ENCODE data around the gene TEAD3.

TEAD3 gene

GRCh38 chr6:35491558-35492257 lies 5.2 kb downstream of the TEAD3 start:
- no CpG with 5 or more reads among the region's 5 CpGs for WGBS (ENCODE audit: insufficient coverage, insufficient read length)
- H3K4me1 ChIP-seq (ENCODE audit: control insufficient read depth, insufficient read depth, low read length) = peaks cover 42% of the 10 kb centered on the region
- no peaks in the 10 kb centered on the region for H3K36me3 ChIP-seq (ENCODE audit: control insufficient read depth, insufficient read depth, low read length)
- no peak overlapping the region for H3K27ac ChIP-seq (ENCODE audit: low read length)
- DNase-seq (ENCODE audit: low read depth, low spot score) = no peak
- no peak overlapping the region for H3K4me3 ChIP-seq (ENCODE audit: low read length)
- no peaks in the 10 kb centered on the region for H3K9me3 ChIP-seq (ENCODE audit: control insufficient read depth, insufficient read depth, low read length)
- H3K27me3 ChIP-seq (ENCODE audit: control insufficient read depth, insufficient read depth, low read length) = no peaks in the 10 kb centered on the region

GRCh38 chr6:35490821-35491557 lies 5.9 kb downstream of the TEAD3 start:
- Histone ChIP-seq H3K27ac (ENCODE audit: low read length) (no peak overlapping the region), H3K27me3 (ENCODE audit: control insufficient read depth, insufficient read depth, low read length) (no peaks in the 10 kb centered on the region), H3K36me3 (ENCODE audit: control insufficient read depth, insufficient read depth, low read length) (no peaks in the 10 kb centered on the region), H3K4me3 (ENCODE audit: low read length) (no peak overlapping the region), H3K4me1 (ENCODE audit: control insufficient read depth, insufficient read depth, low read length) (peaks cover 42% of the 10 kb centered on the region), H3K9me3 (ENCODE audit: control insufficient read depth, insufficient read depth, low read length) (no peaks in the 10 kb centered on the region)
- WGBS (ENCODE audit: insufficient coverage, insufficient read length) = no CpG with 5 or more reads among the region's 8 CpGs
- no peak for DNase-seq (ENCODE audit: low read depth, low spot score)

DNA sequence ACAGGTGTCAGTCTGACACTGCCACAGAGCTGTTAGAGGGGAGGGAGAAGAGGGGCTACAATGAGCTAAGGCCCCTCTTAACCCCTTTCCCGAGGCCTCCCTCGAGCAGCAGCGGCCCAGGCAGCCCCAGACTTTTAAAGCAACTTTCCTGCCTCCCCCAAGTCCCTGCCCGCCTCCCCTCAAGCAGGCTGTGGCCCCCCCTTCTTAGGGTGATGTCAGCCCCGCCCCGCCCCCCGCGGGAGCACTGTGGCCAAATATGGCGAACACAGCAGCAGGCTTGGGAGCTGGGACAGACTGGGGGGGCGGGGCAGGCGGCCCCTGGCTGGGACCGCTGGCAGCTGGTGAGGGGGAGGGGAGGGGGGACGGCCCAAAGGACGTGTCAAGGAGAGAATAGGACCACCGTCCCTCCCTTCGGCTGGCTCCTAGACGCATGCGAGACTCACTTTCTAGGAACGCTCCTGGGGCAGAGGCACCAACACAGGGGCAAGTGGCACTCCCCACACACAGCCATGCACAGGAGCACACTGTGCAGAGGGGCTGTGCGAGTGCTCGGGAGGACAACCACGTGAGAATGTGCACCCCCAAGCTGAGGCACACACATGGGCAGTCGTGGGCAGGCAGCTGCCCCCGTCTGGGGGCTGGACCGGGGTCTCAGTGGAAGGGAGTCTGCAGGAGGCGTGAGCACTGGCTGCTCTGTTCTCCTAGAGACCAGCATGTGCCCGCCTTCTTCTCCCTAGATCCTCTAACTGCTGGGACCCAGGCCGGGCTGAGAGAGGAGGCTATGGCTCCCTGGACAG lies 6.7 kb downstream of the TEAD3 start:
- no peaks in the 10 kb centered on the region for H3K27me3 ChIP-seq (ENCODE audit: control insufficient read depth, insufficient read depth, low read length)
- H3K4me1 ChIP-seq (ENCODE audit: control insufficient read depth, insufficient read depth, low read length) = peaks cover 37% of the 10 kb centered on the region
- no peak overlapping the region for H3K27ac ChIP-seq (ENCODE audit: low read length)
- no peak for DNase-seq (ENCODE audit: low read depth, low spot score)
- H3K36me3 ChIP-seq (ENCODE audit: control insufficient read depth, insufficient read depth, low read length) = no peaks in the 10 kb centered on the region
- peak overlapping the region; percentile 11; the same call in 1 of the 2 replicates for H3K4me3 ChIP-seq (ENCODE audit: low read length)
- WGBS (ENCODE audit: insufficient coverage, insufficient read length) = no CpG with 5 or more reads among the region's 28 CpGs
- H3K9me3 ChIP-seq (ENCODE audit: control insufficient read depth, insufficient read depth, low read length) = no peaks in the 10 kb centered on the region

DNA sequence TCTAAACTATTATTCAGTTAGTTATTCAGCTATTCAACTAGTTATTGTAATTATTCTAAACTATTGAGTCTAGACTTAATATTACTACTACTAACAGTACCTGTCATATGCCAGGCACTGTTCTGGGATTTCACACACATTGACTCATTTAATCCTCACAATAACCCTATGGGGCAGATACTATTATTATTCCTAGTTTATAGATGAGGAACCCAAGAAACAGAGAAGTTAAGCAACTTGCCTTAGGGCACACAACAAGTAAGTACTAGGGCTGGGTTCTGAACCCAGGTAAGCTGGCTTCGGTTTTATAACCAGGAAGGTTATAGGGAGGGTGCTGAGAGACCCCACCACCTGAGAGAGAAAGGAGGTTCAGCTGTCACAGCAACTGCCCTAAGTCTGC lies 7.8 kb downstream of the TEAD3 start:
- H3K4me3 ChIP-seq (ENCODE audit: low read length) = no peak overlapping the region
- DNase-seq (ENCODE audit: low read depth, low spot score) = no peak
- no peak overlapping the region for H3K27ac ChIP-seq (ENCODE audit: low read length)
- H3K36me3 ChIP-seq (ENCODE audit: control insufficient read depth, insufficient read depth, low read length) = 0 out of 2 replicates have a peak, but pooled peaks cover under 1% of the 10 kb centered on the region
- H3K27me3 ChIP-seq (ENCODE audit: control insufficient read depth, insufficient read depth, low read length) = no peaks in the 10 kb centered on the region
- H3K9me3 ChIP-seq (ENCODE audit: control insufficient read depth, insufficient read depth, low read length) = no peaks in the 10 kb centered on the region
- WGBS (ENCODE audit: insufficient coverage, insufficient read length) = no CpG with 5 or more reads among the region's 1 CpG
- H3K4me1 ChIP-seq (ENCODE audit: control insufficient read depth, insufficient read depth, low read length) = peaks cover 40% of the 10 kb centered on the region

DNA sequence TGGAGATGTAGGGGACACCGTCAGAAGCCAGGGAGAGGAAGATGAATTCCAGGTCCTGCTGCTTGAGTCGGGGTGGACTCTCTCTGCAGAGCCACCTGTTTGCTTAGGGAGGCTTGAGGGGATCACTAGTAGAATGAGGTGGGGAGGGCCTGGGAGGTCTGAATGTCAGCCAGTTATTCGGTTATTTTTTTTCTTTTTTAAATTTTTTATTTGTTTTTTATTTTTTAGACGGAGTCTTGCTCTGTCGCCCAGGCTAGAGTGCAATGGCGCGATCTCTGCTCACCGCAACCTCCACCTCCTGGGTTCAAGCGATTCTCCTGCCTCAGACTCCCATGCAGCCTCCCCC lies 8.4 kb downstream of the TEAD3 start:
- Histone ChIP-seq H3K4me3 (ENCODE audit: low read length) (no peak overlapping the region), H3K36me3 (ENCODE audit: control insufficient read depth, insufficient read depth, low read length) (0 out of 2 replicates have a peak, but pooled peaks cover 2% of the 10 kb centered on the region), H3K27me3 (ENCODE audit: control insufficient read depth, insufficient read depth, low read length) (no peaks in the 10 kb centered on the region), H3K4me1 (ENCODE audit: control insufficient read depth, insufficient read depth, low read length) (peaks cover 35% of the 10 kb centered on the region), H3K9me3 (ENCODE audit: control insufficient read depth, insufficient read depth, low read length) (no peaks in the 10 kb centered on the region), H3K27ac (ENCODE audit: low read length) (no peak overlapping the region)
- no CpG with 5 or more reads among the region's 9 CpGs for WGBS (ENCODE audit: insufficient coverage, insufficient read length)
- DNase-seq (ENCODE audit: low read depth, low spot score) = no peak

- H3K4me3 ChIP-seq (ENCODE audit: low read length) = no peak overlapping the region
- no peak overlapping the region for H3K27ac ChIP-seq (ENCODE audit: low read length)
- H3K9me3 ChIP-seq (ENCODE audit: control insufficient read depth, insufficient read depth, low read length) = no peaks in the 10 kb centered on the region
- no peaks in the 10 kb centered on the region for H3K27me3 ChIP-seq (ENCODE audit: control insufficient read depth, insufficient read depth, low read length)
- 0 out of 2 replicates have a peak, but pooled peaks cover 5% of the 10 kb centered on the region for H3K36me3 ChIP-seq (ENCODE audit: control insufficient read depth, insufficient read depth, low read length)
- peaks cover 34% of the 10 kb centered on the region for H3K4me1 ChIP-seq (ENCODE audit: control insufficient read depth, insufficient read depth, low read length)
- no peak for DNase-seq (ENCODE audit: low read depth, low spot score)
- no CpG with 5 or more reads among the region's 9 CpGs for WGBS (ENCODE audit: insufficient coverage, insufficient read length)
Observed at GRCh38 chr6:35487658-35488516, 9.0 kb downstream of the TEAD3 start.

- peak overlapping the region; percentile 2; the same call in 1 of the 2 replicates for H3K4me3 ChIP-seq (ENCODE audit: low read length)
- H3K9me3 ChIP-seq (ENCODE audit: control insufficient read depth, insufficient read depth, low read length) = no peaks in the 10 kb centered on the region
- 0 out of 2 replicates have a peak, but pooled peaks cover 5% of the 10 kb centered on the region for H3K36me3 ChIP-seq (ENCODE audit: control insufficient read depth, insufficient read depth, low read length)
- H3K4me1 ChIP-seq (ENCODE audit: control insufficient read depth, insufficient read depth, low read length) = peaks cover 22% of the 10 kb centered on the region
- no peaks in the 10 kb centered on the region for H3K27me3 ChIP-seq (ENCODE audit: control insufficient read depth, insufficient read depth, low read length)
- no peak overlapping the region for H3K27ac ChIP-seq (ENCODE audit: low read length)
- no peak for DNase-seq (ENCODE audit: low read depth, low spot score)
- WGBS (ENCODE audit: insufficient coverage, insufficient read length) = no CpG with 5 or more reads among the region's 61 CpGs
Observed at GRCh38 chr6:35486005-35486925, 10.6 kb downstream of the TEAD3 start.

- no peak for DNase-seq (ENCODE audit: low read depth, low spot score)
- no peak overlapping the region for H3K27ac ChIP-seq (ENCODE audit: low read length)
Observed at GRCh38 chr6:35485402-35485877, 11.4 kb downstream of the TEAD3 start.

DNA sequence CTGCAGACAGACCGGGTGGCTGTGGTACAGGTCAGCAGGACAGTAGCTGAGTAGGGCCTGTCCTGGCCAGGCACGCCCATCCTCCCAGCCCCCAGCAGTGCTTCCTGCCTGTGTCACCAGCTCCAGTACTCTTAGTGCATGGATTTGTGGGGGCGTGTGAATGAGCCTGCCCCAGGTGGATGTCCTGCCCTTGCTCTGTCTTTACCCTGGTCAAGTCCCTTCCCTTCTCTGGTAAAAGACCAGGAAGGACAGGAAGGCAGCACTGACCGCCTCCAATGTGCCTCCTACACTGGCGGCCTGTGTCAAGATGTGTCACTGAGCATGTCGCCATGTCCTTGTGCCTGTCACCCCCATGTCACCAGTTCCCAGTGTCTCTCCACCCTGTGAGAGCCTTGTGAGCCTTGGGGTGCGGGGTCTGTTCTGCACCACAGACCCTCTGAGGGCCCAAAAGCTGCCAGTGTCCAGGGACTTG lies 11.9 kb downstream of the TEAD3 start:
- DNase-seq (ENCODE audit: low read depth, low spot score) = no peak
- Histone ChIP-seq H3K4me3 (ENCODE audit: low read length) (no peak overlapping the region), H3K36me3 (ENCODE audit: control insufficient read depth, insufficient read depth, low read length) (0 out of 2 replicates have a peak, but pooled peaks cover 5% of the 10 kb centered on the region), H3K27ac (ENCODE audit: low read length) (no peak overlapping the region), H3K27me3 (ENCODE audit: control insufficient read depth, insufficient read depth, low read length) (no peaks in the 10 kb centered on the region), H3K9me3 (ENCODE audit: control insufficient read depth, insufficient read depth, low read length) (no peaks in the 10 kb centered on the region), H3K4me1 (ENCODE audit: control insufficient read depth, insufficient read depth, low read length) (peaks cover 13% of the 10 kb centered on the region)
- no CpG with 5 or more reads among the region's 7 CpGs for WGBS (ENCODE audit: insufficient coverage, insufficient read length)

More at GRCh38 chr6:35485402-35485877, 11.4 kb downstream of the TEAD3 start:
- Histone ChIP-seq H3K9me3 (ENCODE audit: control insufficient read depth, insufficient read depth, low read length) (no peaks in the 10 kb centered on the region), H3K36me3 (ENCODE audit: control insufficient read depth, insufficient read depth, low read length) (0 out of 2 replicates have a peak, but pooled peaks cover 5% of the 10 kb centered on the region), H3K27me3 (ENCODE audit: control insufficient read depth, insufficient read depth, low read length) (no peaks in the 10 kb centered on the region), H3K4me1 (ENCODE audit: control insufficient read depth, insufficient read depth, low read length) (peaks cover 16% of the 10 kb centered on the region), H3K4me3 (ENCODE audit: low read length) (no peak overlapping the region; the same call in 1 of the 2 replicates)
- no CpG with 5 or more reads among the region's 11 CpGs for WGBS (ENCODE audit: insufficient coverage, insufficient read length)
